T-helper 17 cell (primary cell): ENCODE data around the gene IQCF2. TPM values are rescaled to one million over a fixed set of nuclear protein-coding genes. Genes with fewer than 3 reads are reported as not detected.
"Not testable (repeated sequence)": the region's sequence is repeated elsewhere in the genome, so short reads cannot be mapped to it uniquely, and the experiment has no call there.

Source experiments
- ATAC-seq: fragments of 150-1000 bp; cut with Tn5 transposase; 2 replicates; pipeline ENCODE4 v1.10.0; 2021; ENCODE audit warnings: mild to moderate bottlenecking, moderate library complexity
- DNase-seq, 3 donors: peaks; one replicate each; pipeline versions ENCODE4 v3.0.0 to v3.0.0-alpha.2; 2020 to 2021
- H3K9me3 ChIP-seq: one replicate; pipeline ENCODE4 v1.7.0; 2013; ENCODE audit warnings: low read length, mild to moderate bottlenecking; ENCODE audit not compliant: control insufficient read depth, poor library complexity, severe bottlenecking
- H3K27ac Mint-ChIP-seq: one replicate; pipeline ENCODE4 v1.8.0; 2022; ENCODE audit warnings: mild to moderate bottlenecking, moderate library complexity, mixed read lengths
- H3K27me3 Mint-ChIP-seq: one replicate; pipeline ENCODE4 v1.8.0; 2022; ENCODE audit warnings: mixed read lengths
- H3K36me3 Mint-ChIP-seq: one replicate; pipeline ENCODE4 v1.8.0; 2022; ENCODE audit warnings: low read depth, mixed read lengths
- H3K4me1 Mint-ChIP-seq: one replicate; pipeline ENCODE4 v1.8.0; 2022; ENCODE audit warnings: mild to moderate bottlenecking, mixed read lengths
- H3K4me3 Mint-ChIP-seq: one replicate; pipeline ENCODE4 v1.8.0; 2022; ENCODE audit warnings: mild to moderate bottlenecking, moderate library complexity, mixed read lengths
- total RNA-seq, 4 donors: library from RNA in 2 of 4; stranded (reverse) in 2 of 4; gene quantifications; one replicate each; pipeline ENCODE4 v1.2.3 and lab custom pipeline; 2022 to 2026

Gene IQCF2
- total RNA-seq, 2 donors from 2014 or later: not detected

- ATAC-seq (no peak), DNase-seq (no peak)
- Mint-ChIP-seq H3K27me3 (peaks cover 40% of the 10 kb centered on the region), H3K27ac (no peak overlapping the region), H3K36me3 (peaks cover 6% of the 10 kb centered on the region), H3K4me3 (peak overlapping the region; percentile 33), H3K4me1 (peaks cover 11% of the 10 kb centered on the region)
- H3K9me3 ChIP-seq: no peaks in the 10 kb centered on the region
Observed at GRCh38 chr3:51891242-51892039, 30.0 kb downstream of the IQCF2 start.

- DNase-seq: no peak
- peaks cover 62% of the 10 kb centered on the region for H3K27me3 Mint-ChIP-seq
- no peak for ATAC-seq
- H3K9me3 ChIP-seq: no peaks in the 10 kb centered on the region
- peaks cover 13% of the 10 kb centered on the region for H3K4me1 Mint-ChIP-seq
- H3K27ac Mint-ChIP-seq: no peak overlapping the region
- H3K36me3 Mint-ChIP-seq: peaks cover 15% of the 10 kb centered on the region
- no peak overlapping the region for H3K4me3 Mint-ChIP-seq
Observed at GRCh38 chr3:51894391-51894790, 33.0 kb downstream of the IQCF2 start.

- Mint-ChIP-seq H3K27ac (no peak overlapping the region), H3K36me3 (peaks cover 15% of the 10 kb centered on the region), H3K27me3 (peaks cover 64% of the 10 kb centered on the region), H3K4me3 (no peak overlapping the region), H3K4me1 (peaks cover 13% of the 10 kb centered on the region)
- no peaks in the 10 kb centered on the region for H3K9me3 ChIP-seq
- DNase-seq (no peak), ATAC-seq (no peak)
Observed at GRCh38 chr3:51894939-51895338, 33.5 kb downstream of the IQCF2 start.

- no peak for ATAC-seq
- Mint-ChIP-seq H3K27me3 (peaks cover 72% of the 10 kb centered on the region), H3K27ac (no peak overlapping the region), H3K36me3 (peaks cover 15% of the 10 kb centered on the region), H3K4me1 (peaks cover 8% of the 10 kb centered on the region), H3K4me3 (no peak overlapping the region)
- no peak for DNase-seq
- H3K9me3 ChIP-seq: no peaks in the 10 kb centered on the region
Observed at GRCh38 chr3:51896607-51897305, 35.3 kb downstream of the IQCF2 start.

GRCh38 chr3:51897391-51897790 is 36.0 kb downstream of the IQCF2 start:
- Mint-ChIP-seq H3K27ac (no peak overlapping the region), H3K4me3 (no peak overlapping the region), H3K36me3 (peaks cover 11% of the 10 kb centered on the region), H3K4me1 (peaks cover 2% of the 10 kb centered on the region), H3K27me3 (peaks cover 65% of the 10 kb centered on the region)
- ATAC-seq (no peak), DNase-seq (no peak)
- H3K9me3 ChIP-seq: no peaks in the 10 kb centered on the region

- Mint-ChIP-seq H3K27me3 (peaks cover 57% of the 10 kb centered on the region), H3K36me3 (peaks cover 11% of the 10 kb centered on the region)
- not testable (repeated sequence) for H3K9me3 ChIP-seq, DNase-seq, H3K4me3 Mint-ChIP-seq, ATAC-seq, H3K27ac Mint-ChIP-seq, H3K4me1 Mint-ChIP-seq
Observed at GRCh38 chr3:51900043-51900442, 38.6 kb downstream of the IQCF2 start.

- not testable (repeated sequence) for ATAC-seq, H3K4me3 Mint-ChIP-seq, H3K4me1 Mint-ChIP-seq, DNase-seq, H3K36me3 Mint-ChIP-seq, H3K9me3 ChIP-seq, H3K27ac Mint-ChIP-seq
- peaks cover 40% of the 10 kb centered on the region for H3K27me3 Mint-ChIP-seq
Observed at GRCh38 chr3:51902361-51902760, 40.9 kb downstream of the IQCF2 start.

- H3K27ac Mint-ChIP-seq: no peak overlapping the region
- H3K4me3 Mint-ChIP-seq: no peak overlapping the region
- DNase-seq: no peak
- no peaks in the 10 kb centered on the region for H3K9me3 ChIP-seq
- no peak for ATAC-seq
- no peaks in the 10 kb centered on the region for H3K36me3 Mint-ChIP-seq
- no peaks in the 10 kb centered on the region for H3K4me1 Mint-ChIP-seq
- H3K27me3 Mint-ChIP-seq: peaks cover 23% of the 10 kb centered on the region
Observed at GRCh38 chr3:51904034-51904823, 42.8 kb downstream of the IQCF2 start.

- no peak overlapping the region for H3K4me3 Mint-ChIP-seq
- no peaks in the 10 kb centered on the region for H3K36me3 Mint-ChIP-seq
- H3K27ac Mint-ChIP-seq: no peak overlapping the region
- peaks cover 5% of the 10 kb centered on the region for H3K27me3 Mint-ChIP-seq
- DNase-seq: no peak
- no peaks in the 10 kb centered on the region for H3K4me1 Mint-ChIP-seq
- H3K9me3 ChIP-seq: no peaks in the 10 kb centered on the region
- no peak for ATAC-seq
Observed at GRCh38 chr3:51908026-51908425, 46.6 kb downstream of the IQCF2 start.

Other genes with a start within 250 kb of the IQCF2 start
- 10 to 100 TPM; 35.5 to 36.5 TPM for gene TEX264, start 190.4 kb upstream of the IQCF2 start, total RNA-seq
- gene GRM2, start 154.5 kb upstream of the IQCF2 start, total RNA-seq: 1 to 10 TPM; 2.2 to 2.9 TPM
- not detected for gene IQCF6, start 82.4 kb upstream of the IQCF2 start, total RNA-seq
- gene IQCF5, start 14.0 kb downstream of the IQCF2 start, total RNA-seq: not detected
- gene IQCF1, start 41.7 kb downstream of the IQCF2 start, total RNA-seq: not detected
- 10 to 100 TPM in 1 of 2 donors, 1 to 10 TPM in 1; 9.5 to 10.9 TPM for gene RRP9, start 80.3 kb downstream of the IQCF2 start, total RNA-seq
- gene PARP3, start 80.7 kb downstream of the IQCF2 start, total RNA-seq: 10 to 100 TPM in 1 of 2 donors, 1 to 10 TPM in 1; 8.9 to 11.4 TPM
- not detected for gene GPR62, start 93.8 kb downstream of the IQCF2 start, total RNA-seq
- gene PCBP4, start 105.8 kb downstream of the IQCF2 start, total RNA-seq: 10 to 100 TPM; 20.2 to 28.7 TPM
- 10 to 100 TPM; 34.8 to 51.1 TPM for gene ABHD14B, start 112.4 kb downstream of the IQCF2 start, total RNA-seq
- 10 to 100 TPM; 13.9 to 14.6 TPM for gene ABHD14A, start 113.4 kb downstream of the IQCF2 start, total RNA-seq
- gene ACY1, start 121.9 kb downstream of the IQCF2 start, total RNA-seq: 1 to 10 TPM; 7.1 to 7.6 TPM
- 1,000 to 10,000 TPM; 1,359 to 1,493 TPM for gene RPL29, start 134.3 kb downstream of the IQCF2 start, total RNA-seq
- gene DUSP7, start 195.0 kb downstream of the IQCF2 start, total RNA-seq: 10 to 100 TPM; 15.8 to 18.6 TPM